HCT116 (cell line): Measurements from ENCODE around the gene HSDL2. TPM values are rescaled to one million over a fixed set of nuclear protein-coding genes. Genes with fewer than 3 reads are reported as not detected.

ENCODE experiments used
- ATAC-seq: fragments of 200-7000 bp; cut with Tn5 transposase; 2 replicates; pipeline ENCODE4 v1.9.1; 2020; ENCODE audit warnings: mild to moderate bottlenecking, moderate library complexity
- BruUV-seq: library from RNA; stranded (reverse); fragments of 400-500 nt; replicated peaks from 2 replicates; lab custom pipeline; 2021; lab: Mats Ljungman, UMichigan
- CTCF ChIA-PET: fragments of 300-600 bp; sonication (Branson Sonifier 250); formaldehyde crosslinking; loops from one replicate; lab custom pipeline; 2021; ENCODE audit warnings: antibody characterized with exemption; lab: Charles Lee
- POLR2A ChIA-PET: fragments of 300-600, 350-600 bp; sonication (Branson Sonifier 250); formaldehyde crosslinking; loops from one replicate; lab custom pipeline; 2021; ENCODE audit warnings: antibody characterized with exemption; lab: Charles Lee
- RAD21 ChIA-PET, 2 experiments: fragments of 300-600 bp; sonication (Branson Sonifier 250); formaldehyde crosslinking; loops; one replicate each; lab custom pipeline; 2023; ENCODE audit warnings: low total read pairs in 2 of 2; ENCODE audit not compliant: uncharacterized antibody in 2 of 2, unreplicated experiment in 2 of 2, low non-redundant PET in 1 of 2; lab: Charles Lee
- DNase-seq: peaks from one replicate; pipeline ENCODE4 v3.0.0-alpha.2; 2010; ENCODE audit warnings: low read depth, low spot score
- H2AFZ ChIP-seq: fragments of 200-600 bp; shearing (Covaris generic), sonication (generic); 2 replicates; pipeline ENCODE4 v1.6.1; 2017; ENCODE audit warnings: low read depth, mixed run types, mixed read lengths, antibody characterized with exemption, low read length; ENCODE audit not compliant: poor library complexity, severe bottlenecking
- H3K27ac ChIP-seq: 2 replicates; pipeline ENCODE4 v1.5.1; 2012; ENCODE audit warnings: low read depth, low read length
- H3K27me3 ChIP-seq: fragments of 200-600 bp; sonication (generic); 2 replicates; pipeline ENCODE4 v1.6.1; 2016; ENCODE audit warnings: mixed run types, low read length, mixed read lengths; ENCODE audit not compliant: insufficient read depth
- H3K36me3 ChIP-seq, 2 experiments: fragments of 200-500 bp in 1 of 2; fragments of 200-600 bp in 1 of 2; sonication (Bioruptor generic) in 1 of 2; sonication (generic) in 1 of 2; 2 replicates each; pipeline versions ENCODE4 v1.5.1 to v1.6.1; 2014 to 2016; ENCODE audit warnings: low read length in 2 of 2, inconsistent platforms in 1 of 2, mixed read lengths in 1 of 2, mixed run types in 1 of 2; ENCODE audit not compliant: insufficient read depth in 2 of 2, control insufficient read depth in 1 of 2
- H3K4me1 ChIP-seq, 2 experiments: fragments of 200-600 bp in 1 of 2; sonication (generic) in 1 of 2; 2 replicates each; pipeline versions ENCODE4 v1.5.1 to v1.6.1; 2012 to 2017; ENCODE audit warnings: low read length in 2 of 2, inconsistent platforms in 1 of 2, mild to moderate bottlenecking in 1 of 2, mixed read lengths in 1 of 2, mixed run types in 1 of 2, moderate library complexity in 1 of 2; ENCODE audit not compliant: insufficient read depth in 2 of 2, control insufficient read depth in 1 of 2
- H3K4me2 ChIP-seq: fragments of 200-600 bp; sonication (generic); 2 replicates; pipeline ENCODE4 v1.6.1; 2017; ENCODE audit warnings: mixed run types, low read length, mixed read lengths
- H3K4me3 ChIP-seq, 2 experiments: fragments of 200-600 bp in 1 of 2; sonication (generic) in 1 of 2; replicated peaks in 1 of 2; 2 replicates each; pipeline ENCODE4 v1.5.1; 2011 to 2016; ENCODE audit warnings: low read length in 2 of 2, control low read depth in 1 of 2, low read depth in 1 of 2, mild to moderate bottlenecking in 1 of 2, mixed read lengths in 1 of 2, mixed run types in 1 of 2
- H3K79me2 ChIP-seq: fragments of 200-600 bp; sonication (generic); 2 replicates; pipeline ENCODE4 v1.6.1; 2017; ENCODE audit warnings: mild to moderate bottlenecking, mixed run types, low read length, moderate library complexity, mixed read lengths; ENCODE audit not compliant: insufficient read depth
- H3K9ac ChIP-seq: fragments of 200-600 bp; sonication (generic); 2 replicates; pipeline ENCODE4 v1.6.1; 2016; ENCODE audit warnings: low read length, mixed read lengths
- H3K9me2 ChIP-seq: fragments of 200-600 bp; sonication (generic), shearing (Covaris generic); 2 replicates; pipeline ENCODE4 v1.6.1; 2017; ENCODE audit warnings: mixed run types, mild to moderate bottlenecking, moderate library complexity; ENCODE audit not compliant: insufficient read depth
- H3K9me3 ChIP-seq, 2 experiments: fragments of 200-500 bp in 1 of 2; fragments of 200-600 bp in 1 of 2; sonication (Bioruptor generic) in 1 of 2; sonication (generic) in 1 of 2; 2 replicates each; pipeline ENCODE4 v1.6.1; 2014 to 2017; ENCODE audit warnings: low read length in 2 of 2, mixed read lengths in 2 of 2, inconsistent platforms in 1 of 2, low read depth in 1 of 2, mild to moderate bottlenecking in 1 of 2, mixed run types in 1 of 2, moderate library complexity in 1 of 2; ENCODE audit not compliant: control insufficient read depth in 1 of 2, insufficient read depth in 1 of 2
- H4K20me1 ChIP-seq: fragments of 200-600 bp; sonication (generic), shearing (Covaris generic); 2 replicates; pipeline ENCODE4 v1.6.1; 2017; ENCODE audit warnings: mixed run types, mild to moderate bottlenecking, moderate library complexity; ENCODE audit not compliant: insufficient read depth
- CBX3 ChIP-seq: IDR thresholded peaks from 2 replicates; pipeline ENCODE4 v1.6.1; 2012; ENCODE audit warnings: low read depth
- CEBPB ChIP-seq: IDR thresholded peaks from 2 replicates; pipeline ENCODE4 v1.6.1; 2012; ENCODE audit warnings: low read depth
- CTCF ChIP-seq, 3 experiments: fragments of 200-600 bp in 1 of 3; sonication (generic) in 1 of 3; IDR thresholded peaks in 2 of 3; conservative IDR thresholded peaks in 1 of 3; 2 replicates each; pipeline ENCODE4 v1.5.1; 2012 to 2017; ENCODE audit warnings: low read depth in 2 of 3, low read length in 2 of 3, antibody characterized with exemption in 1 of 3, borderline replicate concordance in 1 of 3, control low read depth in 1 of 3, mild to moderate bottlenecking in 1 of 3, mixed read lengths in 1 of 3, mixed run types in 1 of 3, moderate library complexity in 1 of 3; ENCODE audit not compliant: insufficient read depth in 1 of 3
- EZH2 ChIP-seq: fragments of 200-600 bp; sonication (generic); IDR thresholded peaks from 2 replicates; pipeline ENCODE4 v1.6.1; 2017; ENCODE audit warnings: antibody characterized with exemption, mixed run types
- EZH2phosphoT487 ChIP-seq: fragments of 200-600 bp; IDR thresholded peaks from 2 replicates; pipeline ENCODE4 v1.6.1; 2018; ENCODE audit warnings: antibody characterized with exemption, borderline replicate concordance
- POLR2AphosphoS5 ChIP-seq: IDR thresholded peaks from 2 replicates; pipeline ENCODE4 v1.6.1; 2011; ENCODE audit warnings: mild to moderate bottlenecking, low read depth, low read length, moderate library complexity
- RAD21 ChIP-seq: IDR thresholded peaks from 2 replicates; pipeline ENCODE4 v1.6.1; 2012; ENCODE audit warnings: low read depth, mild to moderate bottlenecking
- REST ChIP-seq: IDR thresholded peaks from 2 replicates; pipeline ENCODE4 v1.6.1; 2012; ENCODE audit warnings: low read depth
- SP1 ChIP-seq: IDR thresholded peaks from 2 replicates; pipeline ENCODE4 v1.6.1; 2012; ENCODE audit warnings: low read depth
- SRF ChIP-seq: IDR thresholded peaks from 2 replicates; pipeline ENCODE4 v1.6.1; 2012; ENCODE audit warnings: low read depth
- intact Hi-C: fragments of 100-400 bp; cut with micrococcal nuclease; formaldehyde crosslinking; loops from 2 replicates; pipeline ENCODE4 v1.10.0; 2022
- total RNA-seq: library from RNA; stranded (reverse); gene quantifications from one replicate; pipeline ENCODE4 v1.2.1, GENCODE V29; 2021; ENCODE audit not compliant: unreplicated experiment
- TF ChIP-seq, protein P1 (sequence below): IDR thresholded peaks from 2 replicates; pipeline ENCODE4 v1.6.1; 2012
- TF ChIP-seq, protein P2 (sequence below): IDR thresholded peaks from 2 replicates; pipeline ENCODE4 v1.6.1; 2012

HSDL2 gene
- total RNA-seq, 1 experiment from 2014 or later: 33.9 TPM

GRCh38 chr9:112409758-112410157, 29.9 kb downstream of the HSDL2 start:
- ChIA-PET RAD21 (no interaction called here), CTCF (no interaction called here), POLR2A (no interaction called here)
- no peak overlapping the region for H2AFZ ChIP-seq
- no peak overlapping the region for H3K4me2 ChIP-seq
- H3K27ac ChIP-seq: no peak overlapping the region
- TF ChIP-seq SP1 (no peak), EZH2phosphoT487 (no peak), SRF (no peak), CEBPB (no peak), REST (no peak), CTCF (IDR thresholded peaks at IDR 0.05 in 2 of 3, conservative IDR thresholded peaks at IDR 0.05 in 1 of 3; ENCODE audit: borderline replicate concordance in 1 of 3, insufficient read depth in 1 of 3, low read depth in 2 of 3, low read length in 2 of 3) (no peak), RAD21 (no peak), EZH2 (no peak), POLR2AphosphoS5 (no peak), CBX3 (no peak)
- TF ChIP-seq, protein P1, sequence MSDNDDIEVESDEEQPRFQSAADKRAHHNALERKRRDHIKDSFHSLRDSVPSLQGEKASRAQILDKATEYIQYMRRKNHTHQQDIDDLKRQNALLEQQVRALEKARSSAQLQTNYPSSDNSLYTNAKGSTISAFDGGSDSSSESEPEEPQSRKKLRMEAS: no peak
- TF ChIP-seq, protein P2, sequence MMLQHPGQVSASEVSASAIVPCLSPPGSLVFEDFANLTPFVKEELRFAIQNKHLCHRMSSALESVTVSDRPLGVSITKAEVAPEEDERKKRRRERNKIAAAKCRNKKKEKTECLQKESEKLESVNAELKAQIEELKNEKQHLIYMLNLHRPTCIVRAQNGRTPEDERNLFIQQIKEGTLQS: no peak
- intact Hi-C loops: no loop called here
- no peak for DNase-seq
- no peaks in the 10 kb centered on the region for H3K79me2 ChIP-seq
- H3K9ac ChIP-seq: no peak overlapping the region
- H3K9me3 ChIP-seq: no peaks in the 10 kb centered on the region
- no peak overlapping the region for H3K4me3 ChIP-seq
- no TSS peak for BruUV-seq
- H3K9me2 ChIP-seq: no peaks in the 10 kb centered on the region
- H3K27me3 ChIP-seq: no peaks in the 10 kb centered on the region
- no peak for ATAC-seq
- H4K20me1 ChIP-seq: no peaks in the 10 kb centered on the region
- peaks cover 2 to 3% of the 10 kb centered on the region in 2 experiments; a peak in 2 of 4 replicates for H3K36me3 ChIP-seq
- no peaks in the 10 kb centered on the region for H3K4me1 ChIP-seq
